IMR-90 (cell line): ENCODE data around the gene PALLD. TPM values are rescaled to one million over a fixed set of nuclear protein-coding genes. Genes with fewer than 3 reads are reported as not detected.

Experiments
- ATAC-seq: fragments of 200-7000 bp; cut with Tn5 transposase; 2 replicates; pipeline ENCODE4 v1.9.1; 2020; ENCODE audit warnings: low read depth, mild to moderate bottlenecking, moderate library complexity
- BruUV-seq: library from RNA; stranded (reverse); fragments of 400-500 nt; replicated peaks from 2 replicates; lab custom pipeline; 2021; lab: Mats Ljungman, UMichigan
- CTCF ChIA-PET: fragments of 300-600 bp; formaldehyde crosslinking; extraction: SDS; loops from one replicate; lab custom pipeline; 2021; ENCODE audit warnings: antibody characterized with exemption; lab: Yijun Ruan, JAX
- POLR2A ChIA-PET: fragments of 300-600 bp; sonication (Branson Sonifier 250); formaldehyde crosslinking; loops from one replicate; lab custom pipeline; 2022; ENCODE audit warnings: antibody characterized with exemption; ENCODE audit not compliant: unreplicated experiment; lab: Charles Lee
- DNase-seq: peaks from one replicate; pipeline ENCODE4 v3.0.0; 2013
- H2AFZ ChIP-seq: replicated peaks from 2 replicates; pipeline ENCODE3; 2013; ENCODE audit warnings: low read length, mild to moderate bottlenecking; ENCODE audit not compliant: poor library complexity
- H2AK5ac ChIP-seq: 2 replicates; pipeline ENCODE4 v1.6.1; 2013; ENCODE audit warnings: low read depth, low read length, inconsistent platforms
- H2AK9ac ChIP-seq: replicated peaks from 2 replicates; pipeline ENCODE3; 2013; ENCODE audit warnings: mild to moderate bottlenecking, low read depth, low read length, moderate library complexity; ENCODE audit not compliant: poor library complexity
- H2BK120ac ChIP-seq: 2 replicates; pipeline ENCODE4 v1.6.1; 2013; ENCODE audit warnings: low read depth, low read length, inconsistent platforms
- H2BK15ac ChIP-seq: 3 replicates; pipeline ENCODE4 v1.6.1; 2013; ENCODE audit warnings: low read depth, low read length, inconsistent platforms
- H2BK20ac ChIP-seq: 2 replicates; pipeline ENCODE4 v1.6.1; 2013; ENCODE audit warnings: low read depth, mild to moderate bottlenecking, inconsistent platforms, low read length, moderate library complexity
- H2BK5ac ChIP-seq: 2 replicates; pipeline ENCODE4 v1.6.1; 2013; ENCODE audit warnings: mild to moderate bottlenecking, low read depth, low read length, inconsistent platforms; ENCODE audit not compliant: poor library complexity, severe bottlenecking
- H3K14ac ChIP-seq: replicated peaks from 2 replicates; pipeline ENCODE4 v1.6.1; 2013; ENCODE audit warnings: low read depth, low read length, inconsistent platforms
- H3K18ac ChIP-seq: 2 replicates; pipeline ENCODE4 v1.6.1; 2013; ENCODE audit warnings: low read depth, low read length, control low read depth
- H3K23ac ChIP-seq: 2 replicates; pipeline ENCODE4 v1.6.1; 2013; ENCODE audit warnings: low read depth, low read length, inconsistent platforms
- H3K27ac ChIP-seq: 2 replicates; pipeline ENCODE4 v1.5.1; 2013; ENCODE audit warnings: mild to moderate bottlenecking, control low read depth, low read length; ENCODE audit not compliant: insufficient read depth
- H3K27me3 ChIP-seq: 2 replicates; pipeline ENCODE4 v1.6.1; 2013; ENCODE audit warnings: low read length; ENCODE audit not compliant: control insufficient read depth, insufficient read depth
- H3K36me3 ChIP-seq: 2 replicates; pipeline ENCODE4 v1.6.1; 2013; ENCODE audit warnings: low read length, mixed read lengths; ENCODE audit not compliant: control insufficient read depth, insufficient read depth
- H3K4ac ChIP-seq: 2 replicates; pipeline ENCODE4 v1.6.1; 2013; ENCODE audit warnings: low read depth, low read length, inconsistent platforms
- H3K4me1 ChIP-seq: 2 replicates; pipeline ENCODE4 v1.6.1; 2013; ENCODE audit warnings: low read length, mixed read lengths; ENCODE audit not compliant: control insufficient read depth, insufficient read depth
- H3K4me2 ChIP-seq: 2 replicates; pipeline ENCODE4 v1.6.1; 2013; ENCODE audit warnings: low read depth, mild to moderate bottlenecking, control low read depth, low read length, moderate library complexity
- H3K4me3 ChIP-seq: 2 replicates; pipeline ENCODE4 v1.5.1; 2013; ENCODE audit warnings: low read depth, mild to moderate bottlenecking, control low read depth, low read length, moderate library complexity; ENCODE audit not compliant: insufficient read depth
- H3K56ac ChIP-seq: 2 replicates; pipeline ENCODE4 v1.6.1; 2013; ENCODE audit warnings: low read length, inconsistent platforms; ENCODE audit not compliant: insufficient read depth; ENCODE audit errors: extremely low read depth
- H3K79me1 ChIP-seq, 2 experiments: 2 replicates each; pipeline ENCODE4 v1.6.1; 2013; ENCODE audit warnings: low read length in 2 of 2, inconsistent platforms in 1 of 2, low read depth in 1 of 2
- H3K9ac ChIP-seq: 2 replicates; pipeline ENCODE4 v1.6.1; 2013; ENCODE audit warnings: low read depth, low read length, control low read depth
- H3K9me1 ChIP-seq: 2 replicates; pipeline ENCODE4 v1.6.1; 2013; ENCODE audit warnings: low read length, inconsistent platforms; ENCODE audit not compliant: insufficient read depth
- H3K9me3 ChIP-seq: 2 replicates; pipeline ENCODE4 v1.6.1; 2013; ENCODE audit warnings: low read length; ENCODE audit not compliant: control insufficient read depth, insufficient read depth
- H4K20me1 ChIP-seq: 2 replicates; pipeline ENCODE4 v1.6.1; 2013; ENCODE audit warnings: low read length, inconsistent platforms; ENCODE audit not compliant: insufficient read depth
- H4K5ac ChIP-seq: 2 replicates; pipeline ENCODE4 v1.6.1; 2013; ENCODE audit warnings: mild to moderate bottlenecking, low read depth, low read length, control low read depth
- H4K8ac ChIP-seq, 2 experiments: 2 replicates each; pipeline ENCODE4 v1.6.1; 2013; ENCODE audit warnings: low read depth in 2 of 2, low read length in 2 of 2, control low read depth in 1 of 2, inconsistent platforms in 1 of 2
- H4K91ac ChIP-seq: 2 replicates; pipeline ENCODE4 v1.6.1; 2013; ENCODE audit warnings: low read depth, low read length, inconsistent platforms; ENCODE audit not compliant: insufficient read depth
- BHLHE40 ChIP-seq: fragments of 150-350 bp; IDR thresholded peaks from 2 replicates; pipeline ENCODE4 v1.6.1; 2016; ENCODE audit warnings: mild to moderate bottlenecking, low read depth, low read length
- CHD1 ChIP-seq: IDR thresholded peaks from 2 replicates; pipeline ENCODE4 v1.6.1; 2012; ENCODE audit warnings: low read depth, low read length, improper control_type of control experiment
- CTCF ChIP-seq: conservative IDR thresholded peaks from 2 replicates; pipeline ENCODE4 v1.5.1; 2012; ENCODE audit warnings: mild to moderate bottlenecking, low read depth, low read length, improper control_type of control experiment
- ELK1 ChIP-seq: fragments of 150-350 bp; IDR thresholded peaks from 2 replicates; pipeline ENCODE4 v1.6.1; 2016; ENCODE audit warnings: low read depth, mild to moderate bottlenecking, low read length, moderate library complexity, borderline replicate concordance
- FOS ChIP-seq: fragments of 150-350 bp; IDR thresholded peaks from 2 replicates; pipeline ENCODE4 v1.6.1; 2016; ENCODE audit warnings: low read depth, low read length
- MAFK ChIP-seq: IDR thresholded peaks from 2 replicates; pipeline ENCODE4 v1.6.1; 2012; ENCODE audit warnings: low read depth, low read length, improper control_type of control experiment
- MXI1 ChIP-seq: IDR thresholded peaks from 2 replicates; pipeline ENCODE4 v1.6.1; 2012; ENCODE audit warnings: low read depth, mild to moderate bottlenecking, low read length, moderate library complexity, borderline replicate concordance
- NFE2L2 ChIP-seq: fragments of 150-350 bp; IDR thresholded peaks from 2 replicates; pipeline ENCODE4 v1.6.1; 2016; ENCODE audit warnings: low read depth, mild to moderate bottlenecking, low read length
- RAD21 ChIP-seq: IDR thresholded peaks from 2 replicates; pipeline ENCODE4 v1.6.1; 2012; ENCODE audit warnings: low read length, improper control_type of control experiment
- RCOR1 ChIP-seq: IDR thresholded peaks from 2 replicates; pipeline ENCODE4 v1.6.1; 2012; ENCODE audit warnings: mild to moderate bottlenecking, low read length, improper control_type of control experiment; ENCODE audit not compliant: insufficient replicate concordance
- RFX5 ChIP-seq: IDR thresholded peaks from 2 replicates; pipeline ENCODE4 v1.8.0; 2012; ENCODE audit warnings: low read depth, mild to moderate bottlenecking, low read length, moderate library complexity
- SMC3 ChIP-seq: fragments of 150-350 bp; IDR thresholded peaks from 2 replicates; pipeline ENCODE4 v1.6.1; 2016; ENCODE audit warnings: low read depth, mild to moderate bottlenecking, antibody characterized with exemption, low read length, moderate library complexity
- WGBS, 2 experiments: methylation state at CpG; one replicate each; pipeline versions ENCODE4 v1.1.5 to v1.1.7; 2013; ENCODE audit warnings: missing lambda C conversion rate in 2 of 2; ENCODE audit not compliant: insufficient read length in 1 of 2; ENCODE audit errors: extremely low coverage in 2 of 2; 5-methylcytosine and 5-hydroxymethylcytosine counted together
- dilution Hi-C: fragments of 300-500 bp; cut with HindIII; formaldehyde crosslinking; loops from one replicate; pipeline ENCODE4 v1.14.3; 2018; ENCODE audit warnings: low sequenced_read_pairs; ENCODE audit not compliant: unreplicated experiment
- in situ Hi-C: fragments of 300-500 bp; cut with MboI; formaldehyde crosslinking; loops from 3 replicates; pipeline ENCODE4 v1.14.3; 2019; ENCODE audit warnings: low sequenced_read_pairs, inconsistent platforms, mixed read lengths
- intact Hi-C: fragments of 100-400 bp; cut with micrococcal nuclease; formaldehyde crosslinking; loops from 2 replicates; pipeline ENCODE4 v1.10.0; 2022
- polyA plus RNA-seq, 3 experiments: library from polyadenylated mRNA; depleted of rRNA; stranded (reverse); fragments of >200 nt; gene quantifications; 2 replicates each; pipeline ENCODE4 v1.2.3, GENCODE V29; 2012; ENCODE audit warnings: low replicate concordance in 1 of 3
- total RNA-seq: library from RNA; depleted of rRNA; stranded (reverse); fragments of >200 nt; gene quantifications from 2 replicates; pipeline ENCODE4 v1.2.3, GENCODE V29; 2012

The PALLD gene
- total and polyA plus RNA-seq, 2 of the 4 experiments (the other 2 are of a cell fraction): 91.0 to 91.9 TPM

- Histone ChIP-seq H2BK120ac (no peak overlapping the region), H3K14ac (no peak overlapping the region), H3K9ac (no peak overlapping the region), H2AK9ac (no peak overlapping the region), H3K79me1 (no peaks in the 10 kb centered on the region), H3K27me3 (no peaks in the 10 kb centered on the region), H4K5ac (no peak overlapping the region), H3K4me2 (no peak overlapping the region), H3K27ac (no peak overlapping the region), H2BK15ac (no peak overlapping the region), H3K36me3 (no peaks in the 10 kb centered on the region), H2AK5ac (no peak overlapping the region), H3K4ac (no peak overlapping the region), H3K23ac (no peak overlapping the region), H3K56ac (no peak overlapping the region), H4K20me1 (no peaks in the 10 kb centered on the region), H3K9me3 (no peaks in the 10 kb centered on the region), H2AFZ (no peak overlapping the region), H2BK20ac (no peak overlapping the region), H4K8ac (no peak overlapping the region), H2BK5ac (no peak overlapping the region), H4K91ac (no peak overlapping the region), H3K18ac (no peak overlapping the region), H3K9me1 (peaks cover 7% of the 10 kb centered on the region), H3K4me3 (no peak overlapping the region), H3K4me1 (peaks cover 9% of the 10 kb centered on the region)
- ChIA-PET POLR2A (no interaction called here), CTCF (no interaction called here)
- ATAC-seq (no peak), DNase-seq (no peak)
- WGBS, 2 experiments: no CpG with 5 or more reads among the region's 4 CpGs
- no peak for TF ChIP-seq RCOR1
- TF ChIP-seq NFE2L2: no peak
- no peak for TF ChIP-seq BHLHE40
- no peak for TF ChIP-seq RFX5
- no peak for TF ChIP-seq CTCF
- no peak for TF ChIP-seq MXI1
- TF ChIP-seq FOS: no peak
- TF ChIP-seq RAD21: no peak
- no peak for TF ChIP-seq CHD1
- TF ChIP-seq ELK1: no peak
- TF ChIP-seq SMC3: no peak
- TF ChIP-seq MAFK: no peak
- no TSS peak for BruUV-seq
- intact Hi-C loops (no loop called here), in situ Hi-C loops (no loop called here), dilution Hi-C loops (no loop called here)
These were observed 264.2 kb downstream of the PALLD start for GRCh38 chr4:168761066-168761465.
